Kidney (tissue), 14 donors: Measurements from ENCODE around the gene NPPA. TPM values are rescaled to one million over a fixed set of nuclear protein-coding genes. Genes with fewer than 3 reads are reported as not detected.
A peak's percentile ranks its signal among the peaks of the same experiment; 100 is the strongest.

ENCODE experiments used
- DNase-seq, 5 donors: peaks; one replicate each; pipeline ENCODE4 v3.0.0-alpha.2; 2013 to 2020
- FAIRE-seq: peaks from 2 replicates; lab custom pipeline; 2012; peaks lifted over from hg19 to GRCh38; lab: Jason Lieb, UNC
- H3K27ac ChIP-seq, 2 donors: one replicate each; pipeline ENCODE4 v1.7.0; 2013; ENCODE audit warnings: low read depth in 2 of 2, low read length in 2 of 2, inconsistent platforms in 1 of 2
- H3K27me3 ChIP-seq: one replicate; pipeline ENCODE4 v1.7.1; 2013; ENCODE audit warnings: low read length, inconsistent platforms; ENCODE audit not compliant: control insufficient read depth, insufficient read depth
- H3K36me3 ChIP-seq, 3 donors: one replicate each; pipeline versions ENCODE4 v1.7.0 to v1.7.1; 2013; ENCODE audit warnings: low read length in 3 of 3, control low read depth in 1 of 3, inconsistent platforms in 1 of 3; ENCODE audit not compliant: insufficient read depth in 3 of 3, control insufficient read depth in 2 of 3
- H3K4me1 ChIP-seq, 3 donors: one replicate each; pipeline versions ENCODE4 v1.7.0 to v1.7.1; 2013; ENCODE audit warnings: low read length in 3 of 3, inconsistent platforms in 1 of 3, low read depth in 1 of 3; ENCODE audit not compliant: control insufficient read depth in 2 of 3, insufficient read depth in 2 of 3
- H3K4me3 ChIP-seq, 3 donors: one replicate each; pipeline versions ENCODE4 v1.7.0 to v1.8.1; 2013; ENCODE audit warnings: low read length in 3 of 3, control low read depth in 1 of 3, inconsistent platforms in 1 of 3
- H3K9ac ChIP-seq, 3 donors: one replicate each; pipeline versions ENCODE4 v1.7.0 to v1.7.1; 2013; ENCODE audit warnings: low read length in 3 of 3, control low read depth in 1 of 3, inconsistent platforms in 1 of 3
- H3K9me3 ChIP-seq, 3 donors: one replicate each; pipeline versions ENCODE4 v1.7.0 to v1.7.1; 2013; ENCODE audit warnings: low read length in 3 of 3, control low read depth in 1 of 3, inconsistent platforms in 1 of 3; ENCODE audit not compliant: control insufficient read depth in 2 of 3, insufficient read depth in 1 of 3
- CTCF ChIP-seq: IDR thresholded peaks from 3 replicates; pipeline ENCODE4 v1.5.1; 2012; ENCODE audit warnings: mild to moderate bottlenecking, moderate library complexity, borderline replicate concordance; ENCODE audit not compliant: insufficient read depth; ENCODE audit errors: extremely low read depth
- intact Hi-C: fragments of 100-400 bp; cut with DNase I; formaldehyde crosslinking; loops from one replicate; pipeline ENCODE4 v1.11.1; 2022
- polyA plus RNA-seq: library from polyadenylated mRNA; stranded (reverse); fragments of 350-450 nt; fragmentation: Illumina TruSeq; extraction: RNeasy Lipid Tissue Mini Kit (QIAGEN cat#74804); gene quantifications from one replicate; pipeline ENCODE4 v1.2.3, GENCODE V29; 2014; ENCODE audit warnings: low read depth, low replicate concordance; ENCODE audit not compliant: insufficient read depth
- total RNA-seq: library from RNA; stranded (reverse); fragmentation: NEBNext Ultra II Directional; extraction: Animal tissue kit (Norgen Biotek cat#: 25700); gene quantifications from one replicate; pipeline ENCODE4 v1.2.1, GENCODE V29; 2021
- donor health status: control.
- donor health status: control.
- donor health status: control.
- donor health status: control.
- donor health status: control.
- donor health status: DM: yes; HTN: yes; CAD: no.
- donor health status: Normal renal cell carcinoma (clear cell type).

NPPA gene
- total and polyA plus RNA-seq, 2 donors from 2014 or later: 0.50 TPM; not detected in 1

GRCh38 chr1:11797525-11798216 is 49.9 kb downstream of the NPPA start:
- no peaks in the 10 kb centered on the region for H3K27me3 ChIP-seq
- H3K27ac ChIP-seq: peak overlapping the region; percentile 73 to 83
- DNase-seq (peak in 2 of 5 donors; percentile 35 to 89), FAIRE-seq (no peak)
- no peak overlapping the region for H3K4me3 ChIP-seq
- TF ChIP-seq CTCF: no peak
- intact Hi-C loops: no loop called here
- H3K36me3 ChIP-seq: peaks cover 0 to 45% (median 26%) of the 10 kb centered on the region in 3 donors
- H3K4me1 ChIP-seq: peaks cover 2 to 28% (median 15%) of the 10 kb centered on the region in 3 donors
- no peak overlapping the region for H3K9ac ChIP-seq
- H3K9me3 ChIP-seq: no peaks in the 10 kb centered on the region

- intact Hi-C loops: no loop called here
- Histone ChIP-seq H3K9me3 (no peaks in the 10 kb centered on the region), H3K4me3 (no peak overlapping the region), H3K27ac (peak overlapping the region; percentile 62 to 68), H3K9ac (no peak overlapping the region), H3K27me3 (no peaks in the 10 kb centered on the region), H3K4me1 (peaks cover 0 to 23% (median 18%) of the 10 kb centered on the region in 3 donors), H3K36me3 (peaks cover 0 to 58% (median 24%) of the 10 kb centered on the region in 3 donors)
- DNase-seq (peak; percentile 78 to 89 (median 83)), FAIRE-seq (no peak)
- TF ChIP-seq CTCF: no peak
Observed at GRCh38 chr1:11796036-11796828, 51.4 kb downstream of the NPPA start.

Other genes with a start within 250 kb of the NPPA start
- 10.2 TPM for gene FBXO2, start 193.4 kb downstream of the NPPA start, total RNA-seq
- 38.4 TPM for gene FBXO2, start 193.4 kb downstream of the NPPA start, polyA plus RNA-seq
- 22.5 TPM for gene FBXO44, start 192.9 kb downstream of the NPPA start, total RNA-seq
- 66.6 TPM for gene FBXO44, start 192.9 kb downstream of the NPPA start, polyA plus RNA-seq
- gene FBXO6, start 183.6 kb downstream of the NPPA start, total RNA-seq: 8.1 TPM
- 11.2 TPM for gene FBXO6, start 183.6 kb downstream of the NPPA start, polyA plus RNA-seq
- gene MAD2L2, start 166.6 kb downstream of the NPPA start, total RNA-seq: 36.8 TPM
- gene MAD2L2, start 166.6 kb downstream of the NPPA start, polyA plus RNA-seq: 51.7 TPM
- gene DRAXIN, start 156.1 kb downstream of the NPPA start, total RNA-seq: 0.28 TPM
- 0.17 TPM for gene DRAXIN, start 156.1 kb downstream of the NPPA start, polyA plus RNA-seq
- 66.1 TPM for gene AGTRAP, start 111.6 kb downstream of the NPPA start, total RNA-seq
- gene AGTRAP, start 111.6 kb downstream of the NPPA start, polyA plus RNA-seq: 140 TPM
- 4.2 TPM for gene C1orf167, start 85.6 kb downstream of the NPPA start, total RNA-seq
- 1.9 TPM for gene C1orf167, start 85.6 kb downstream of the NPPA start, polyA plus RNA-seq
- 65.5 TPM for gene MTHFR, start 41.8 kb downstream of the NPPA start, total RNA-seq
- 10.6 TPM for gene MTHFR, start 41.8 kb downstream of the NPPA start, polyA plus RNA-seq
- 26.0 TPM for gene CLCN6, start 41.6 kb downstream of the NPPA start, total RNA-seq
- gene CLCN6, start 41.6 kb downstream of the NPPA start, polyA plus RNA-seq: 7.1 TPM
- gene NPPB, start 11.2 kb upstream of the NPPA start, total RNA-seq: not detected
- gene NPPB, start 11.2 kb upstream of the NPPA start, polyA plus RNA-seq: not detected
- gene KIAA2013, start 78.6 kb upstream of the NPPA start, total RNA-seq: 42.5 TPM
- gene KIAA2013, start 78.6 kb upstream of the NPPA start, polyA plus RNA-seq: 52.1 TPM
- gene PLOD1, start 86.9 kb upstream of the NPPA start, total RNA-seq: 58.8 TPM
- gene PLOD1, start 86.9 kb upstream of the NPPA start, polyA plus RNA-seq: 103 TPM
- gene MFN2, start 132.7 kb upstream of the NPPA start, total RNA-seq: 77.6 TPM
- 41.1 TPM for gene MFN2, start 132.7 kb upstream of the NPPA start, polyA plus RNA-seq
- gene MIIP, start 171.7 kb upstream of the NPPA start, total RNA-seq: 24.7 TPM
- gene MIIP, start 171.7 kb upstream of the NPPA start, polyA plus RNA-seq: 28.5 TPM
- gene TNFRSF8, start 215.5 kb upstream of the NPPA start, total RNA-seq: 0.94 TPM
- gene TNFRSF8, start 215.5 kb upstream of the NPPA start, polyA plus RNA-seq: 0.97 TPM